ENCODE results near the gene DYNC2H1. TPM values are rescaled to one million over a fixed set of nuclear protein-coding genes. Genes with fewer than 3 reads are reported as not detected.

Gene DYNC2H1, protein sequence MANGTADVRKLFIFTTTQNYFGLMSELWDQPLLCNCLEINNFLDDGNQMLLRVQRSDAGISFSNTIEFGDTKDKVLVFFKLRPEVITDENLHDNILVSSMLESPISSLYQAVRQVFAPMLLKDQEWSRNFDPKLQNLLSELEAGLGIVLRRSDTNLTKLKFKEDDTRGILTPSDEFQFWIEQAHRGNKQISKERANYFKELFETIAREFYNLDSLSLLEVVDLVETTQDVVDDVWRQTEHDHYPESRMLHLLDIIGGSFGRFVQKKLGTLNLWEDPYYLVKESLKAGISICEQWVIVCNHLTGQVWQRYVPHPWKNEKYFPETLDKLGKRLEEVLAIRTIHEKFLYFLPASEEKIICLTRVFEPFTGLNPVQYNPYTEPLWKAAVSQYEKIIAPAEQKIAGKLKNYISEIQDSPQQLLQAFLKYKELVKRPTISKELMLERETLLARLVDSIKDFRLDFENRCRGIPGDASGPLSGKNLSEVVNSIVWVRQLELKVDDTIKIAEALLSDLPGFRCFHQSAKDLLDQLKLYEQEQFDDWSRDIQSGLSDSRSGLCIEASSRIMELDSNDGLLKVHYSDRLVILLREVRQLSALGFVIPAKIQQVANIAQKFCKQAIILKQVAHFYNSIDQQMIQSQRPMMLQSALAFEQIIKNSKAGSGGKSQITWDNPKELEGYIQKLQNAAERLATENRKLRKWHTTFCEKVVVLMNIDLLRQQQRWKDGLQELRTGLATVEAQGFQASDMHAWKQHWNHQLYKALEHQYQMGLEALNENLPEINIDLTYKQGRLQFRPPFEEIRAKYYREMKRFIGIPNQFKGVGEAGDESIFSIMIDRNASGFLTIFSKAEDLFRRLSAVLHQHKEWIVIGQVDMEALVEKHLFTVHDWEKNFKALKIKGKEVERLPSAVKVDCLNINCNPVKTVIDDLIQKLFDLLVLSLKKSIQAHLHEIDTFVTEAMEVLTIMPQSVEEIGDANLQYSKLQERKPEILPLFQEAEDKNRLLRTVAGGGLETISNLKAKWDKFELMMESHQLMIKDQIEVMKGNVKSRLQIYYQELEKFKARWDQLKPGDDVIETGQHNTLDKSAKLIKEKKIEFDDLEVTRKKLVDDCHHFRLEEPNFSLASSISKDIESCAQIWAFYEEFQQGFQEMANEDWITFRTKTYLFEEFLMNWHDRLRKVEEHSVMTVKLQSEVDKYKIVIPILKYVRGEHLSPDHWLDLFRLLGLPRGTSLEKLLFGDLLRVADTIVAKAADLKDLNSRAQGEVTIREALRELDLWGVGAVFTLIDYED (N-terminal part only)
- 6.1 and 11.0 TPM in 2 replicates for polyA plus RNA-seq (2011; rRNA removed)
- polyA minus RNA-seq (2011; rRNA and poly(A)+ RNA removed) = 10.5 and 12.7 TPM in 2 replicates

DNA sequence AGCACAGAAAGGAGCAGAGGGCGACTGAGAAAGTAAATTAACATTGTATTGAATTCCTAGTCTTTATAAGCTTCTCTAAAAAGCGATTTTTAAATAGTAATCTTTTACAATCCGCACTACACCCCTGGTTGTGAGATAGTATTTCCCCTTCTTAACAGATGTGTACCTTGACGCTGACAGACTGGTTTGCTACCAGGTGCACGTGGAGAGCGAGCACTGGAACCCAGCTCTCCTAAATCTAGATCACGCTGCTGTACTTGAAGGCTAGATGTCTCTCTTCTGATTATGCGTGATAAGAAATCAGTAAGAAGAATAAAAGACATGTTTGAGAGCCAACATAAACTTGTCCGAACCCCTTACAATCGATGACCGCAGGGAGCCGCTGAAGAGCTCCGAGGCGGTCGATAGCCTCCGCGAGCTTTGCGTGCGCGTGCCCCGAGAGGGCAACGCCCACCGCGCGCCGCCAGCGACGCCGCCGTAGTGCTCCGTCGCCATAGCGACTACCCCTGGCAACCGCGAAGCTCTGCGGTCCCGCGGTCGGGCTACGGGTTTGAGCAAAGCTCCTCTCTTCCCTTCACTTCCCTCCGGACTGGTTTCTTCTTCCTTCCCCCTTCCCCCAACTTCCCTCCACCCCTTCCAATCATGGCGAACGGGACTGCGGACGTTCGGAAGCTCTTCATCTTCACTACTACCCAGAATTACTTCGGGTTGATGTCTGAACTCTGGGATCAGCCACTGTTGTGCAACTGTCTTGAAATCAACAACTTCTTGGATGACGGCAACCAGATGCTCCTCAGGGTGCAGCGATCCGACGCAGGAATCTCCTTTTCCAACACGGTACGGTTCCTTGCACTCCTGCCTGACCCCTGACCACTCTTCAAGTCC lies at the start of gene DYNC2H1:
TSS of gene DYNC2H1 (plus strand) at position 494 of the 885 bp plus-strand sequence. CDS start at position 643, 149 bp downstream.
- Histone ChIP-seq H3K4me3 (ENCODE audit: low read depth, low read length) (peak within 1 kb of the TSS; percentile 93), H3K36me3 (ENCODE audit: control insufficient read depth, insufficient read depth, low read length) (no peaks in the 10 kb centered on the region), H3K27me3 (ENCODE audit: control insufficient read depth, insufficient read depth, low read length) (no peaks in the 10 kb centered on the region)
- ChIA-PET CTCF (interaction anchor here (0.6 to 2.7 kb wide), 7 partner anchors 9 to 155 kb away, joined by 3 to 17 read pairs (median 3); partner anchors contain the start of gene DCUN1D5), POLR2A (interaction anchor here (0.8 to 0.9 kb wide), 2 partner anchors 17 to 184 kb away, joined by 3 to 4 read pairs; no protein-coding TSS in a partner anchor)
- TF ChIP-seq, protein P1, sequence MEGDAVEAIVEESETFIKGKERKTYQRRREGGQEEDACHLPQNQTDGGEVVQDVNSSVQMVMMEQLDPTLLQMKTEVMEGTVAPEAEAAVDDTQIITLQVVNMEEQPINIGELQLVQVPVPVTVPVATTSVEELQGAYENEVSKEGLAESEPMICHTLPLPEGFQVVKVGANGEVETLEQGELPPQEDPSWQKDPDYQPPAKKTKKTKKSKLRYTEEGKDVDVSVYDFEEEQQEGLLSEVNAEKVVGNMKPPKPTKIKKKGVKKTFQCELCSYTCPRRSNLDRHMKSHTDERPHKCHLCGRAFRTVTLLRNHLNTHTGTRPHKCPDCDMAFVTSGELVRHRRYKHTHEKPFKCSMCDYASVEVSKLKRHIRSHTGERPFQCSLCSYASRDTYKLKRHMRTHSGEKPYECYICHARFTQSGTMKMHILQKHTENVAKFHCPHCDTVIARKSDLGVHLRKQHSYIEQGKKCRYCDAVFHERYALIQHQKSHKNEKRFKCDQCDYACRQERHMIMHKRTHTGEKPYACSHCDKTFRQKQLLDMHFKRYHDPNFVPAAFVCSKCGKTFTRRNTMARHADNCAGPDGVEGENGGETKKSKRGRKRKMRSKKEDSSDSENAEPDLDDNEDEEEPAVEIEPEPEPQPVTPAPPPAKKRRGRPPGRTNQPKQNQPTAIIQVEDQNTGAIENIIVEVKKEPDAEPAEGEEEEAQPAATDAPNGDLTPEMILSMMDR (IDR thresholded peaks at IDR 0.05; ENCODE audit: insufficient read depth, low read depth, low read length) = peak; percentile 65
- DNase-seq (ENCODE audit: low read depth) = peak; percentile 66

DNA sequence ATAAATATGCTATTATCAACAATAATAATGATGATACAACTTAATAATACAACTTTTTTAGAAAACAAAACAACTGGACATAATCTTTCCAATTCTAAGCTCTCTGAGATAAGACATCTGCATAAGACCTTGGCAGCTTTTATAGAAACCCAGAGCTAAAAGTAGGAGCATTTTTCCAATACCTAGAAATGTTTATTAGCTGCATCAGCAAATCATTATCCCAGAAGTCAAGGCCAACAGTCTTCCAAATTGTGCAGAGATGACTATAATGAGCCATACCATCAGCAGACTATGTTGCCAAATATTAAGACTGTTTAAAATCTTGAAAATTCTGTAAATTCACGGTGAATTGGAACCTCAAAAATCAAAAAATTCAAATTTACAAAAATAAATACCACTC lies 47.6 kb upstream of the DYNC2H1 start:
- CTCF ChIA-PET = interaction anchor here (1.7 kb wide), 1 partner anchor 231 kb away, joined by 6 read pairs; no protein-coding TSS in a partner anchor
- H3K27me3 ChIP-seq (ENCODE audit: control insufficient read depth, insufficient read depth, low read length) = no peaks in the 10 kb centered on the region
- H3K4me3 ChIP-seq (ENCODE audit: low read depth, low read length) = no peak overlapping the region
- TF ChIP-seq, protein P1 (IDR thresholded peaks at IDR 0.05; ENCODE audit: insufficient read depth, low read depth, low read length) = no peak
- POLR2A ChIA-PET = no interaction called here
- H3K36me3 ChIP-seq (ENCODE audit: control insufficient read depth, insufficient read depth, low read length) = 0 out of 2 replicates have a peak, but pooled peaks cover 1% of the 10 kb centered on the region
- no peak for DNase-seq (ENCODE audit: low read depth)

DNA sequence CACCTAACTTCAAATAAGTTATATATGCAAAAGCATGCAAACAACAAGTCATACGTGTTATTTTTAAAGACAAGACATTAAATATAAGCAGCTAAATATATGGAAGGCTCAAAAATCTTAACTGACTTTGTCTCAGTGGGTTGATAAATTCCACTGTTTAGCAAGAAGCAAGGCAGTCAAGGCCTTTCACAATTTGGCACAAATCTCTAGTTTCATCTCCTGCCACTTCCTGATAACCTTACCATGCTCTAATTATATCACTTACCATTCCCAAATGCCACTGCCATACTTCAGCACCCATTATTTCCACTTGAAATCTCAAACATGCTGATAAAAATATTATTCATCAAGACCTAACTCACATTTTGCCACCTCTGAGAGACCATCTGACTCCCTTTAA lies 42.1 kb upstream of the DYNC2H1 start:
- ChIA-PET POLR2A (no interaction called here), CTCF (interaction anchor here (1.1 to 1.9 kb wide), 4 partner anchors 10 to 24 kb away, joined by 3 to 7 read pairs (median 3); no protein-coding TSS in a partner anchor)
- Histone ChIP-seq H3K36me3 (ENCODE audit: control insufficient read depth, insufficient read depth, low read length) (peaks cover 3% of the 10 kb centered on the region; the same call in 1 of the 2 replicates), H3K27me3 (ENCODE audit: control insufficient read depth, insufficient read depth, low read length) (no peaks in the 10 kb centered on the region), H3K4me3 (ENCODE audit: low read depth, low read length) (no peak overlapping the region)
- TF ChIP-seq, protein P1 (IDR thresholded peaks at IDR 0.05; ENCODE audit: insufficient read depth, low read depth, low read length) = no peak
- DNase-seq (ENCODE audit: low read depth) = no peak

DNA sequence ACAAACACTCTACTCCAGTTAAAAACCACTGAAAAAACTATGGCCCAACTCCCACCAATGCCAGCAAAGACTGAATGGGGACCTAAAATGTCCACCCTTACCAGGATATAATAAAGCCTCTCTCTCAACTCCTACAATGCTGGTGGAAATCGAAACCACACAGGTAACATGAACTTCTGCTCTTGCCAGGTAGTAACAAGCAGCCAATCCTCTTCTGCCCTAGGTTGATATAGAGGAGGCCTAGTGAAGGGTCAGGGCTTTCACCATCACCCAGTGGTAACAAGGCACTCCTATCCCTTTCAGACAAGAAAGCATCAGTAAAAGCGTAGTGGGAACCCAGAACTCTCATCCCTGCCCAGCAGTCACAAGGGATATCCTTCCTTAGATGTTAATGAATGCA lies 39.9 kb upstream of the DYNC2H1 start:
- CTCF ChIA-PET = no interaction called here
- H3K36me3 ChIP-seq (ENCODE audit: control insufficient read depth, insufficient read depth, low read length) = peaks cover 3% of the 10 kb centered on the region
- no peak overlapping the region for H3K4me3 ChIP-seq (ENCODE audit: low read depth, low read length)
- TF ChIP-seq, protein P1 (IDR thresholded peaks at IDR 0.05; ENCODE audit: insufficient read depth, low read depth, low read length) = no peak
- DNase-seq (ENCODE audit: low read depth) = no peak
- POLR2A ChIA-PET = no interaction called here
- H3K27me3 ChIP-seq (ENCODE audit: control insufficient read depth, insufficient read depth, low read length) = no peaks in the 10 kb centered on the region

Data from BJ (cell line).